ENCODE measurements around the gene NLRC4. TPM values are rescaled to one million over a fixed set of nuclear protein-coding genes. Genes with fewer than 3 reads are reported as not detected.

Gene NLRC4
- total and polyA plus RNA-seq, 2 of the 4 experiments (the other 2 are of a cell fraction) = not detected

DNA sequence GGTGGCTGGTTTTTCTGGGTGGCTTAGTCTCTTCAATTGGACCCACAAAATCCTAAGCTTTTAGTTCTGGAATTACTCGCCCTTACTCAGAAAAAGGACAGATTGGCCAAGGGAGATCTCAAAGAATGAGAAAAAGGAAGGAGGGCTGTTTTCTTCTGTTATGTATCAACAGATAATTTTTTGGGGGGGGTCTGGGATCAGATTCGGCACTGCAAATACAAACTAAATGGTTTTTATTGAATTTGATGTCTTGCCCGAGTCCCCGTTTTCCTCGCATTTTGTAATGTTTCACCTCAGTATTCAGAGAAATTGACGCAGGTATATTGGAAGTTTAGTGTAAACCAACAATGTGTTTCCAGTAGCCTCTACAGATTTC lies 13.8 kb upstream of the NLRC4 start:
- Histone ChIP-seq H2BK5ac (ENCODE audit: low read depth, low read length, poor library complexity, severe bottlenecking) (peak overlapping the region; percentile 52), H3K56ac (ENCODE audit: extremely low read depth, insufficient read depth, low read length) (peak overlapping the region; percentile 74), H3K4ac (ENCODE audit: low read depth, low read length) (peak overlapping the region; percentile 86), H2BK15ac (ENCODE audit: low read depth, low read length) (no peak overlapping the region), H2AK9ac (replicated peaks; ENCODE audit: low read depth, low read length, poor library complexity) (peak overlapping the region; percentile 86), H3K4me2 (ENCODE audit: low read depth, low read length) (peak overlapping the region; percentile 98), H3K27me3 (ENCODE audit: control insufficient read depth, insufficient read depth, low read length) (no peaks in the 10 kb centered on the region), H3K9ac (ENCODE audit: low read depth, low read length) (peak overlapping the region; percentile 99), H3K4me3 (ENCODE audit: insufficient read depth, low read depth, low read length) (peak overlapping the region; percentile 80), H4K20me1 (ENCODE audit: insufficient read depth, low read length) (no peaks in the 10 kb centered on the region; the same call in 1 of the 2 replicates), H2AFZ (replicated peaks; ENCODE audit: low read length, poor library complexity) (peak overlapping the region; percentile 97), H3K23ac (ENCODE audit: low read depth, low read length) (peak overlapping the region; percentile 86), H3K9me3 (ENCODE audit: control insufficient read depth, insufficient read depth, low read length) (no peaks in the 10 kb centered on the region), H3K27ac (ENCODE audit: insufficient read depth, low read length) (peak overlapping the region; percentile 95), H2BK20ac (ENCODE audit: low read depth, low read length) (no peak overlapping the region), H3K9me1 (ENCODE audit: insufficient read depth, low read length) (no peaks in the 10 kb centered on the region), H3K14ac (replicated peaks; ENCODE audit: low read depth, low read length) (peak overlapping the region; percentile 33), H4K5ac (ENCODE audit: low read depth, low read length) (peak overlapping the region; percentile 91), H3K79me1 (ENCODE audit: low read depth in 1 of 2, low read length in 2 of 2) (peaks cover 4 to 22% of the 10 kb centered on the region in 2 experiments; a peak in 3 of 4 replicates), H4K8ac (ENCODE audit: low read depth in 2 of 2, low read length in 2 of 2) (peak overlapping the region; percentile 90 to 99), H2AK5ac (ENCODE audit: low read depth, low read length) (peak overlapping the region; percentile 75; the same call in 1 of the 2 replicates), H3K18ac (ENCODE audit: low read depth, low read length) (no peak overlapping the region), H3K4me1 (ENCODE audit: control insufficient read depth, insufficient read depth, low read length) (0 out of 2 replicates have a peak, but pooled peaks cover 2% of the 10 kb centered on the region), H2BK120ac (ENCODE audit: low read depth, low read length) (no peak overlapping the region), H3K36me3 (ENCODE audit: control insufficient read depth, insufficient read depth, low read length) (peaks cover 12% of the 10 kb centered on the region), H4K91ac (ENCODE audit: insufficient read depth, low read depth, low read length) (no peak overlapping the region)
- ATAC-seq (ENCODE audit: low read depth) (no peak), DNase-seq (no peak)
- ChIA-PET CTCF (no interaction called here), POLR2A (ENCODE audit: unreplicated experiment) (no interaction called here)
- no peak for TF ChIP-seq NFE2L2 (IDR thresholded peaks at IDR 0.05; ENCODE audit: low read depth, low read length)
- dilution Hi-C loops (cut with HindIII; ENCODE audit: low sequenced_read_pairs, unreplicated experiment) = no loop called here
- in situ Hi-C loops (cut with MboI; ENCODE audit: low sequenced_read_pairs) = no loop called here
- intact Hi-C loops (cut with micrococcal nuclease) = no loop called here
- no TSS peak for BruUV-seq (replicated peaks)
- no CpG with 5 or more reads among the region's 6 CpGs for WGBS, 2 experiments (ENCODE audit: extremely low coverage in 2 of 2, insufficient read length in 1 of 2)
